KBM-7 (cell line): ENCODE measurements around the gene S100A2.
A peak's percentile ranks its signal among the peaks of the same experiment; 100 is the strongest.

ENCODE experiments used
- DNase-seq: peaks from one replicate; pipeline ENCODE4 v3.0.0-alpha.2; 2015
- in situ Hi-C: fragments of 300-500 bp; cut with MboI; formaldehyde crosslinking; loops from 2 replicates; pipeline ENCODE4 v1.14.3; 2020; ENCODE audit warnings: low sequenced_read_pairs, low pct_unique_long_range_greater_than_20kb, mixed read lengths

Gene S100A2

GRCh38 chr1:153538315-153538821, 27.3 kb downstream of the S100A2 start:
- in situ Hi-C loops: loop anchor here (25.0 kb wide), 1 partner anchor 424 kb away; the partner anchor contains the start of genes CREB3L4, CRTC2 and SLC39A1
- DNase-seq: no peak

- in situ Hi-C loops: loop anchor here (25.0 kb wide), 1 partner anchor 425 kb away; the partner anchor contains the start of genes CREB3L4, CRTC2 and SLC39A1
- no peak for DNase-seq
Measured at GRCh38 chr1:153537376-153537730, 28.3 kb downstream of the S100A2 start.

GRCh38 chr1:153536671-153537375, 28.8 kb downstream of the S100A2 start:
- in situ Hi-C loops: loop anchor here (25.0 kb wide), 1 partner anchor 425 kb away; the partner anchor contains the start of genes CREB3L4, CRTC2 and SLC39A1
- no peak for DNase-seq

- DNase-seq: peak; percentile 66
- in situ Hi-C loops: loop anchor here (25.0 kb wide), 1 partner anchor 426 kb away; the partner anchor contains the start of genes CREB3L4, CRTC2 and SLC39A1
Measured at GRCh38 chr1:153536012-153536670, 29.5 kb downstream of the S100A2 start.

- in situ Hi-C loops: loop anchor here (25.0 kb wide), 1 partner anchor 427 kb away; the partner anchor contains the start of genes CREB3L4, CRTC2 and SLC39A1
- no peak for DNase-seq
Measured at GRCh38 chr1:153535242-153536011, 30.2 kb downstream of the S100A2 start, which contains the start of gene S100A6. Gene S100A6 (minus strand): TSS chr1:153535991. CDS start chr1:153535339, 652 bp downstream.

- no peak for DNase-seq
- in situ Hi-C loops: loop anchor here (25.0 kb wide), 1 partner anchor 427 kb away; the partner anchor contains the start of genes CREB3L4, CRTC2 and SLC39A1
Measured at GRCh38 chr1:153534925-153535241, 30.8 kb downstream of the S100A2 start.

GRCh38 chr1:153534226-153534924, 31.3 kb downstream of the S100A2 start:
- in situ Hi-C loops: loop anchor here (25.0 kb wide), 1 partner anchor 428 kb away; the partner anchor contains the start of genes CREB3L4, CRTC2 and SLC39A1
- DNase-seq: no peak

GRCh38 chr1:153533689-153534201, 31.9 kb downstream of the S100A2 start:
- no peak for DNase-seq
- in situ Hi-C loops: loop anchor here (25.0 kb wide), 1 partner anchor 429 kb away; the partner anchor contains the start of genes CREB3L4, CRTC2 and SLC39A1

GRCh38 chr1:153532769-153533599, 32.7 kb downstream of the S100A2 start:
- in situ Hi-C loops: loop anchor here (25.0 kb wide), 1 partner anchor 429 kb away; the partner anchor contains the start of genes CREB3L4, CRTC2 and SLC39A1
- DNase-seq: peak; percentile 87

GRCh38 chr1:153532181-153532580, 33.5 kb downstream of the S100A2 start:
- DNase-seq: no peak

GRCh38 chr1:153531638-153532037, 34.0 kb downstream of the S100A2 start:
- no peak for DNase-seq
- in situ Hi-C loops: loop anchor here (25.0 kb wide), 1 partner anchor 431 kb away; the partner anchor contains the start of genes CREB3L4, CRTC2 and SLC39A1

More at GRCh38 chr1:153532181-153532580, 33.5 kb downstream of the S100A2 start:
- in situ Hi-C loops: loop anchor here (25.0 kb wide), 1 partner anchor 430 kb away; the partner anchor contains the start of genes CREB3L4, CRTC2 and SLC39A1

- DNase-seq: no peak
- in situ Hi-C loops: loop anchor here (25.0 kb wide), 1 partner anchor 435 kb away; the partner anchor contains the start of genes CREB3L4, CRTC2 and SLC39A1
Measured at GRCh38 chr1:153527683-153528040, 38.0 kb downstream of the S100A2 start.

GRCh38 chr1:153527023-153527682, 38.5 kb downstream of the S100A2 start:
- no peak for DNase-seq
- in situ Hi-C loops: loop anchor here (25.0 kb wide), 1 partner anchor 435 kb away; the partner anchor contains the start of genes CREB3L4, CRTC2 and SLC39A1

- peak; percentile 64 for DNase-seq
- in situ Hi-C loops: loop anchor here (25.0 kb wide), 1 partner anchor 436 kb away; the partner anchor contains the start of genes CREB3L4, CRTC2 and SLC39A1
Measured at GRCh38 chr1:153526132-153526543, 39.5 kb downstream of the S100A2 start.

GRCh38 chr1:153525088-153525728, 40.4 kb downstream of the S100A2 start:
- DNase-seq: no peak
- in situ Hi-C loops: loop anchor here (25.0 kb wide), 1 partner anchor 437 kb away; the partner anchor contains the start of genes CREB3L4, CRTC2 and SLC39A1
